Activated CD8-positive, alpha-beta memory T cell treated with anti-CD3 and anti-CD28 coated beads, Interleukin-2, amount 10 ng/mL, durations not matched to agents 7 days and 5 days (primary cell): ENCODE measurements around the gene MLKL. TPM values are rescaled to one million over a fixed set of nuclear protein-coding genes. Genes with fewer than 3 reads are reported as not detected.
"Not testable (repeated sequence)": the region's sequence is repeated elsewhere in the genome, so short reads cannot be mapped to it uniquely, and the experiment has no call there.

Source experiments
- ATAC-seq: fragments of 150-1000 bp; cut with Tn5 transposase; one replicate; pipeline ENCODE4 v1.10.0; 2021; ENCODE audit warnings: moderate library complexity
- CTCF ChIA-PET: fragments of 350-600 bp; sonication (Branson Sonifier 250); formaldehyde crosslinking; loops from one replicate; lab custom pipeline; 2021; ENCODE audit warnings: antibody characterized with exemption; lab: Charles Lee
- DNase-seq: peaks from one replicate; pipeline ENCODE4 v3.0.0-alpha.2; 2020
- H3K27ac Mint-ChIP-seq: one replicate; pipeline ENCODE4 v1.8.0; 2021; ENCODE audit warnings: mild to moderate bottlenecking, mixed read lengths
- H3K27me3 Mint-ChIP-seq: one replicate; pipeline ENCODE4 v1.8.0; 2021; ENCODE audit warnings: mixed read lengths
- H3K36me3 Mint-ChIP-seq: one replicate; pipeline ENCODE4 v1.8.0; 2021; ENCODE audit warnings: mild to moderate bottlenecking, mixed read lengths
- H3K4me1 Mint-ChIP-seq: one replicate; pipeline ENCODE4 v1.8.0; 2021; ENCODE audit warnings: mixed read lengths
- H3K4me3 Mint-ChIP-seq: one replicate; pipeline ENCODE4 v1.8.0; 2021; ENCODE audit warnings: mild to moderate bottlenecking, moderate library complexity, mixed read lengths
- H3K9me3 Mint-ChIP-seq: one replicate; pipeline ENCODE4 v1.8.0; 2022; ENCODE audit warnings: low read depth, mixed read lengths
- total RNA-seq, 2 experiments: library from RNA; stranded (reverse); gene quantifications; one replicate each; pipeline ENCODE4 v1.2.3, GENCODE V29; 2021

Gene MLKL
- total RNA-seq, 2 experiments from 2014 or later = 26.1 to 35.5 TPM

DNA sequence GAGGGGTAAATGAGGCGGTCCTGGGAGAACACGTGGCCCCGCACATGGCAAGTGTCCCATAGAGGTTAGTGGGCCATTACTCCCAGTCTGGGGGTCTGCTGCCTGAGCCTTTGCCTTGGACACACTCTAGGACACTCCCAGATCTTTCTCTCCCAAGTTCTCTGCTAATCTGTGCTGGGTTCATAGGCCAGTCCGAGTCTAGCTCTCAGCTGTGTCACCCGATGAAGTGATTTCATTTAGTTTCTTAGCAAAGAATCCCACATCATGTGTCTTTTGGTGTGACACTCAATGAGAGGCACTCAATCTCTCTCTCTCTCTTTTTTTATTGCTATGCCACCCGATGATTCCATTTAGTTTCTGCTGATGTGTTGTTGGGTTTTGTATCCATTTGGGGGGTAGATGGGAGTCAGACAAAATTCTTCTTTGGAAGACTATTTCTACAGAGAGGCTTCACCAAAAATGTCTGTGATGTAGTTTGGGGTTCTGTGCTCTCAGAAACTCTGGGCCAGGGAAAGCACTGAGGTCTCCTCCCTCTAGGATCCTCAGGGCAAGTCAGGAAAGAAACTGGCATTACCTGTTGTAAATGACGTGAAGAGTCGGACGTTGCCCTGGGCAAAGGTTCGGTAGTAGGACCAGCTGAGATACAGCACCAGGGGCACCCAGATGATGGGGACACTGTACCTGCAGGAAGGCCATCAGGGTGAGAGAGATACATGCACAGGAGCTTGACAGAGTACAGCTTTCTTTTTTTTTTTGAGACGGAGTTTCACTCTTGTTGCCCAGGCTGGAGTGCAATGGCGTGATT, 25.2 kb upstream of the MLKL start:
- no peak for DNase-seq
- Mint-ChIP-seq H3K36me3 (peaks cover 2% of the 10 kb centered on the region), H3K9me3 (peaks cover 6% of the 10 kb centered on the region), H3K27ac (no peak overlapping the region), H3K4me3 (no peak overlapping the region), H3K27me3 (peaks cover 5% of the 10 kb centered on the region), H3K4me1 (peaks cover 11% of the 10 kb centered on the region)
- CTCF ChIA-PET = interaction anchor here (0.6 to 4.3 kb wide), 3 partner anchors 8 to 139 kb away, joined by 3 to 9 read pairs (median 4); no protein-coding TSS in a partner anchor
- ATAC-seq = no peak

DNA sequence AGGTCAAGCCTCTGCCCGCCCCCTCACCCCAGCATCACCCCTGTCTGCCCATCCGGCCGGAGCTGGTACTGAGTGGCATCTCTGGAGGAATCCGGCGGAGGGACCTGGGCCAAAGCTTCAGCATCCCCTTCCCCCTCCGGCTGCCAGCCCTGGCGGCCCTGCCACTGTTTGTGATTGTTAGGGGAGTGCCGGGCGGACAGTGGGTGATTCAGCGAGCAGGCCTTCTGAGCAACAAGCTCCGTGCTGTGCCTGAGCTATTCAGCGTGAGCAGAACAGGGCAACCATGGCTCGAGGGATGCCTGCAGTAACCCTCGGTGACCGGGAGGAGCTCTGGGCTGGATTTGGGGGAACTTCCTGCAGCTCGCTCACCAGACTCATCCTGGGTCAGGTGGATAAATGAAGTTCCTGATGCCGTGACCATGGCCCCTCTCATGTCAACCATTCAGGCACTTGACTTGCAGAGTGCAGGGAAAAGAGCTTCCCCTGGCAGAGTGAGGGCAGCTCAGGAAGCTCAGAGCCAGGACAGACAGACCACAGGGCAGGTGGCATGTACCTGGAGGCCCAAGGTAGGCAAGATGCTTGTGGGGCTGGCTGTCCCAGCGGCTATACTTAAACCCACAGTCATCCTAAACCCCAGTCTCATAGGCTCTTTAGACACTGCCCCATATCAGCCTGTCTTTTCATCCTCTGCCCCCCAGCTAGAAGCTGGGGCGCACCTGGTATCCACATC, 24.3 kb upstream of the MLKL start:
- CTCF ChIA-PET = interaction anchor here (0.6 to 4.3 kb wide), 2 partner anchors 13 to 140 kb away, joined by 3 to 9 read pairs; no protein-coding TSS in a partner anchor
- peaks cover 6% of the 10 kb centered on the region for H3K4me1 Mint-ChIP-seq

DNA sequence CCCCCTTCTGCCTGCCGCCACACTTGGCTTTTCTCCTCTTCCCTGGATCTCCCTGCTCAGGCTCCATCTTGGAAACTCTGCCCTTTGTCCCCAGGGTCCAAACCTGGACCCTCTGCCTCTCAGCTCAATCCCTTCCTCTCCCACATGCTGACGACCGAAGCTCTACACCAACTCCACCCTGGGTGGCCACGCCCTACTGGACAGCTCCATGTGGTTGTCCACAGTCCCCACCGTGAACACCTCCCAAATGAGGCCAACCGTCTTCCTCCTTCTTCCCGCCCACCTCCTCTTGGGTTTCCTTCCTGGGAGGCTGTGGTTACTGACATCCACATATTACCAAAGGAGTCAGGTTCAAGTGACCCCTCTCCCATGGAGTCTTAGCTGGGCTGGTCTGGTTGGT, 22.6 kb upstream of the MLKL start:
- Mint-ChIP-seq H3K27me3 (peaks cover 9% of the 10 kb centered on the region), H3K4me3 (no peak overlapping the region), H3K9me3 (peaks cover 6% of the 10 kb centered on the region), H3K27ac (no peak overlapping the region), H3K36me3 (peaks cover 2% of the 10 kb centered on the region), H3K4me1 (no peaks in the 10 kb centered on the region)
- ATAC-seq (no peak), DNase-seq (no peak)
- CTCF ChIA-PET = interaction anchor here (1.4 to 4.3 kb wide), 2 partner anchors 11 to 15 kb away, joined by 3 to 9 read pairs; no protein-coding TSS in a partner anchor

More for the DNA sequence above, 24.3 kb upstream of the MLKL start:
- H3K27ac Mint-ChIP-seq = no peak overlapping the region
- peaks cover 6% of the 10 kb centered on the region for H3K9me3 Mint-ChIP-seq
- no peak for ATAC-seq
- DNase-seq = no peak
- H3K4me3 Mint-ChIP-seq = no peak overlapping the region
- peaks cover 9% of the 10 kb centered on the region for H3K27me3 Mint-ChIP-seq
- H3K36me3 Mint-ChIP-seq = peaks cover 2% of the 10 kb centered on the region

DNA sequence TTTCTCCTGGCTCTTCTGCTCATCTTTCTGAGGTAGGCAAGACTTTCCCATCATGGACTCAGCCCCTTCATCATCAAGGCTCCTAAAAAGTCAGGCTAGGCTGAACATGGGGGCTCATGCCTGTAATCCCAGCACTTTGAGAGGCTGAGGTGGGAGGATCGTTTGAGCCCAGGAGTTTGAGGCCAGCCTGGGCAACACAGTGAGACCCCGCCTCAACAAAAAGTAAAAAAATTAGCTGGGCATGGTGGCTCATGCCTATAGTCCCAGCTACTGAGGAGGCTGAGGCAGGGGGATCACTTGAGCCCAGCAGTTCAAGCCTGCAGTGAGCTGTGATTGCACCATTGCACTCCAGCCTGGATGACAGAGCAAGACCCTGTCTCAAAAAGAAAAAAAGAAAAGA, 21.5 kb upstream of the MLKL start:
- not testable (repeated sequence) for H3K27me3 Mint-ChIP-seq, DNase-seq, H3K36me3 Mint-ChIP-seq, H3K4me3 Mint-ChIP-seq, H3K27ac Mint-ChIP-seq, H3K9me3 Mint-ChIP-seq, H3K4me1 Mint-ChIP-seq, ATAC-seq
- CTCF ChIA-PET = interaction anchor here (1.5 kb wide), 1 partner anchor 140 kb away, joined by 4 read pairs; no protein-coding TSS in a partner anchor

DNA sequence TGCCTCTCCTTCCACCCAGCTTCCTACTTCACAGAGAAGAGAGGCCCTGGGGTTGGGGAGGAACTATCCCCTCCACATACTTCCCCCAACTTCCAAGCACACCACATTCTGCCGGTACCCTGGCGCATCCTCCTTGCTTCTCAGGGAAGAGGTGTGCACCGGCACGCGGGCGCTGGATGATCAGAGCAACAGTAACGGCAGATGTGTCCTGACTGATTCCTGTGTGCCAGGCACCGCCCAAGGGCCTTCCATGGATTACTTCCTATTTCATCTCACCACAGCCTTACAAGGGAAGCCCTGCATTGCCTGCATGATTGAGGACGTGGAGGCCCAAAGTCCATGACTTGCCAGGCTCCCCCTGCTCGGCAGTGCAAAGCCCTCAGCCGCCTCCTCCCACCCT, 21.1 kb upstream of the MLKL start:
- DNase-seq (no peak), ATAC-seq (no peak)
- Mint-ChIP-seq H3K36me3 (peaks cover 2% of the 10 kb centered on the region), H3K4me1 (no peaks in the 10 kb centered on the region), H3K4me3 (no peak overlapping the region), H3K9me3 (peaks cover 3% of the 10 kb centered on the region), H3K27ac (no peak overlapping the region), H3K27me3 (peaks cover 9% of the 10 kb centered on the region)
- CTCF ChIA-PET = interaction anchor here (1.5 kb wide), 1 partner anchor 140 kb away, joined by 4 read pairs; no protein-coding TSS in a partner anchor

DNA sequence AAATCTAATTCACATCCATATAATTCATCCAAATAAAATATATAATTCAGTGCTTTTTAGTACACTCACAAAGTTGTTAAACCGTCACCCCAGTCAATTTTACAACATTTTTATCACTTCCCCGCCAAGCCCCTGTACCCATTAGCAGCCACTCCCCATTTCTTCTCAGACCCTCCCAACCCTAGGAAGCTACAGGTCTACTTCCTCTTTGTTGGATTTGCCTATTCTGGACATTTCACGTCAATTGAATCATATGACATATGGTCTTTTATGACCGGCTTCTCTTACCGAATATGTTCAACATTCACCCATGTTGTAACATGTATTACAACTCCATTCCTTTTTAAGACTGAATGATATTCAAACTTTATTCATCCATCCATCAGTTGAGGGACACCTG, 19.9 kb upstream of the MLKL start:
- Mint-ChIP-seq H3K36me3 (no peaks in the 10 kb centered on the region), H3K27me3 (peaks cover 9% of the 10 kb centered on the region), H3K4me1 (no peaks in the 10 kb centered on the region), H3K9me3 (no peaks in the 10 kb centered on the region), H3K27ac (no peak overlapping the region), H3K4me3 (no peak overlapping the region)
- DNase-seq (no peak), ATAC-seq (no peak)
- CTCF ChIA-PET = interaction anchor here (1.5 kb wide), 1 partner anchor 142 kb away, joined by 4 read pairs; no protein-coding TSS in a partner anchor

DNA sequence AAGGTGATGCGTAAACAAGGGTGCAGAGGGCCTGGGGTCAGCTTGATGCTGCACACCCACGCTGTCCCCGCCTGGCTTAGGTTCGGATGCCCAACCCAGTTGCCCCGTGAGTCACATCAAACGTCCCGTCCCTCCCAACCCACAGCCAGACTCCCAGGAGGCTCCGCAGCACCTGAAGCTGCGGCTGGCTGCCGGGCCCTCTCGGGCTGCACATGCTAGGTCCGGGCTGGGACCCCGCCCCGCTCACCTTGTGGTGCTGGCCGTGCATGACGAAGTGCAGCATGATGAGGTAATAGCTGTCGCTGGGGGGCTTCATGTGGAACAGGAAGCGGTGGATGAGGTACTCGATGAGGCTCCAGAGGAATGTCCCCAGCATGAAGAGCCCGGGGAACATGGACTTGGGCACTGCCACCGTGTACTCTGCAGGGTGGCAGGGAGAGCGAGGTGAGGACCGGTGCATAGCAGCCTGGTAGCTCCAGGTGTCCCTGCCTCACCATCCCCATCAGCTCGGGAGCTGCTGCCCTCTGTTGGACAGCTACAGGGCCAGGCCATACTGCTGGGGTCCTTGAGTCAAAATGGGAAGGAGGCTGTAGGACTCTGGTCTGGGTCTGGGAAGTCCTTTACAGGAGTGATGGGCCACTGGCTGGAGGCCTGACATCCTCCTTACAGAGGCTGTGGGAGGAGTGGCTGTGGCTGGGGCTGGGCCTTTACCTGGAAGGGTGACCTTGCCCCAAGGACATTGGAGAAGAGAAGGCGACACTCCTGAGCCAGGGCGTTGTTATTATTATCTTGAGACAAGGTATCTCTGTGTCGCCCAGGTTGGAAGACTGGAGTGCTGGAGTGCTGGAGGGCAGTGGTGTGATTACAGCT, 18.3 kb upstream of the MLKL start:
- H3K9me3 Mint-ChIP-seq = no peaks in the 10 kb centered on the region
- H3K4me1 Mint-ChIP-seq = no peaks in the 10 kb centered on the region
- ATAC-seq = no peak
- no peak for DNase-seq
- CTCF ChIA-PET = interaction anchor here (1.2 kb wide), 1 partner anchor 12 kb away, joined by 5 read pairs; no protein-coding TSS in a partner anchor
- H3K27ac Mint-ChIP-seq = no peak overlapping the region
- H3K27me3 Mint-ChIP-seq = peaks cover 9% of the 10 kb centered on the region
- H3K36me3 Mint-ChIP-seq = no peaks in the 10 kb centered on the region
- H3K4me3 Mint-ChIP-seq = no peak overlapping the region

DNA sequence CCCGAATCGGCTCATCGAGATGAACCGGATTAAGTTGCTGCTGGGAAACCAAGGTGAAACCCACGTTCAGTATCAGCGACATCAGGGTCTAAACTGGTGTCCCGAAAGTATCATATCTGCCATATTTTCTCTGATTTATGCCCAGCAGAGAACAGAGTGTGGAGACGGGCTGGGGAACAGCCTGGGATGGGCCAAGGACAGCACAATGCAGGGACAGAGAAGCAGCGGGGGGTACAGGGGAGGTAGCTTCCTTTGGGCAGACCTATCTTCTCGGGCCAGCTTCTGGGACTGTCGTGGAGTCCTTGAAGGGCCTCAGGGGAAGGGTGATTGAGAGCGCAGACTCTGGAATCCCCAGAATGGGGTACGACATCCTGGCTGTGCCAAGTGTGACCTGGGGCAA, 17.5 kb upstream of the MLKL start:
- CTCF ChIA-PET = interaction anchor here (1.2 to 1.3 kb wide), 2 partner anchors 9 to 13 kb away, joined by 4 to 5 read pairs; no protein-coding TSS in a partner anchor

DNA sequence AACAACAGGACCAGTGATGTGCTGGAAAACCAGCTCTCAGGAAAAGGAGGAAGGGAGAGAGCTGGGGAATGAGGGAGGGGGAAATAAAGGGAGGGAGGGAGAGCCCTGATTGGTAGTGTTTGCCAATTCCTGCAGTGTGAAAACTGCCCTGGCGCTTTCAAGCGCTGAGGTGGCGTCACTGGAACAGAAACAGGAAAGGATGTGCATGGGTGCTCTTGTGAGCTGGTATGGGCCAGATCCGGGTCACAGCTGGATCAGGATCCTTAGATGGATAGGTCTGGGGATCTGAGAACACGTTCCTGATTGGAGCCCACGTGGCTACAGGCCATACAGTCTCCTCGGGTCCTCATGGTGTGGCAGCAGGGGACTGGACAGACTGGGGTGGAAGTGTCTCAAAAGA, 16.7 kb upstream of the MLKL start:
- H3K9me3 Mint-ChIP-seq = no peaks in the 10 kb centered on the region
- ATAC-seq = no peak
- no peaks in the 10 kb centered on the region for H3K36me3 Mint-ChIP-seq
- H3K27ac Mint-ChIP-seq = no peak overlapping the region
- no peak for DNase-seq
- CTCF ChIA-PET = interaction anchor here (1.3 kb wide), 1 partner anchor 9 kb away, joined by 4 read pairs; no protein-coding TSS in a partner anchor
- H3K4me3 Mint-ChIP-seq = no peak overlapping the region
- H3K4me1 Mint-ChIP-seq = no peaks in the 10 kb centered on the region
- peaks cover 6% of the 10 kb centered on the region for H3K27me3 Mint-ChIP-seq

More for the DNA sequence above, 17.5 kb upstream of the MLKL start:
- no peaks in the 10 kb centered on the region for H3K9me3 Mint-ChIP-seq
- DNase-seq = no peak
- no peaks in the 10 kb centered on the region for H3K4me1 Mint-ChIP-seq
- H3K27me3 Mint-ChIP-seq = peaks cover 6% of the 10 kb centered on the region
- H3K27ac Mint-ChIP-seq = no peak overlapping the region
- no peak for ATAC-seq
- no peak overlapping the region for H3K4me3 Mint-ChIP-seq
- no peaks in the 10 kb centered on the region for H3K36me3 Mint-ChIP-seq

DNA sequence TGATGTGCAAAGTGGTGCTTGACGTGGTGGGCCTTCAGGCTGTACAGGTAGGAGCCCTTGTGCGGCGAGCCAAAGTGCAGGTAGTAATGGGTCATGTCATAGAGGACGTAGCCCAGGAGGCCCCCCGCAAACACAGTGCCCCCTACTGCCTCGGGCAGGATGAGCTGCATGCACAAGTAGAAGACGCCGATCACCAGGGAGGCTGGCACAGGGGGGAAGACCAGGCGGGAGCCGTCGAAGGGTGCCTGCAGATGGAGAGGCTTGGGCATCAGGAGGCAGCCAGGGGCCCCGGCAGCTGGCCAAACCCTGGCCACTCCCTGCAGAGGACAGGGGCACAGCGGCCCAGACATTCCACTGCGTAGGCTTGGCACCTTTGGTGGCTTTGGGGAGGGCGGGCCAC, 15.7 kb upstream of the MLKL start:
- ATAC-seq (no peak), DNase-seq (no peak)
- Mint-ChIP-seq H3K4me1 (no peaks in the 10 kb centered on the region), H3K4me3 (no peak overlapping the region), H3K27ac (no peak overlapping the region), H3K36me3 (no peaks in the 10 kb centered on the region), H3K9me3 (no peaks in the 10 kb centered on the region), H3K27me3 (peaks cover 5% of the 10 kb centered on the region)
- CTCF ChIA-PET = no interaction called here

DNA sequence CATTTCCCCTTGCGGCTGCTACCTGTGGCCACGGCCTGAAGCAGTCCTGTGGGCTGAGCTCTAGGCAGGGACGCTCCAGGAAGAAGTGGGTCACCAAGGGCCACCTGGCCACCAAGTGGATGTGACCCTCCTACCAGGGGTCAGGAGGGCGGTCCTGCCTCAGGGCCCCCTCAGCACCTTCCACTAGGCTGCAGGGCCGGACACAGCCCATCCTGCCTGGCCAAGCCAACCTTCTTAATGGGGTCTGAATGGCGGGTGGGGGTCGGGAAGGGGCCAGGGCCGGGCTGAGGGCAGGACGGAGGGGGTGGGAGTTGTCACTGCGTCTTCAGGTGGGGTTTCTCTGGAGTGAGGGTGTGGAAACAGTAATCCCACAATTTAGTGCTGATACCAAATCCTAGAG, 13.2 kb upstream of the MLKL start:
- Mint-ChIP-seq H3K27ac (no peak overlapping the region), H3K9me3 (no peaks in the 10 kb centered on the region), H3K36me3 (no peaks in the 10 kb centered on the region), H3K27me3 (no peaks in the 10 kb centered on the region), H3K4me3 (no peak overlapping the region), H3K4me1 (peaks cover 5% of the 10 kb centered on the region)
- no peak for DNase-seq
- no peak for ATAC-seq
- CTCF ChIA-PET = interaction anchor here (2.3 kb wide), 1 partner anchor 13 kb away, joined by 6 read pairs; the partner anchor contains the start of gene MLKL

DNA sequence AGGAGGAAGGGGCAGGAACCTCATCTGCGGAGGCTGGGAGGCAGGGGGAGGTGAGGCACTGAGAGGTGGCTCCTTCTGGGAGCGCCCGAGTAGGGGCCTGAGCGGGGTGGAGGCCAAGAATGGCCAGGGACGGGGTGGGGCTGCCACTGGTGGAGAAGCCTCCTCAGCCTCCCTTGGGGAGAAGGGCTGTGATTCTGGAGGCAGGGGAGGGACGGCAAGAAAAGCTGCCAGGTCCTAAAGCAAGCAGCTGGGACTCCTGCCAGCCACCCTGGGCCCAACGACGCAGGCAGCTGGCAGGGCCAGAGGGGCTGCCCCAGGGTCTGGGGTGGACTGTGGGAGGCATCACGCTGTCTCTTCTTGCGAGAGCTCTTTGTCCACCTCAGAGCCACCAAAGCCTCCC, 12.7 kb upstream of the MLKL start:
- Mint-ChIP-seq H3K27me3 (peaks cover under 1% of the 10 kb centered on the region), H3K9me3 (no peaks in the 10 kb centered on the region), H3K27ac (no peak overlapping the region), H3K4me1 (peaks cover 5% of the 10 kb centered on the region), H3K36me3 (no peaks in the 10 kb centered on the region), H3K4me3 (no peak overlapping the region)
- CTCF ChIA-PET = interaction anchor here (1.0 to 3.7 kb wide), 3 partner anchors 12 to 398 kb away, joined by 3 to 25 read pairs (median 6); partner anchors contain the start of gene MLKL
- no peak for DNase-seq
- no peak for ATAC-seq
